OCI-LY3 (cell line): ENCODE data around the gene ACSF3.

Experiments used
- H2AFZ ChIP-seq: fragments of 200-600, 300-600 bp; shearing (Covaris generic); 2 replicates; pipeline ENCODE4 v1.6.0; 2014; ENCODE audit warnings: antibody characterized with exemption, low read depth, low read length
- H3K27ac ChIP-seq: fragments of 200-600, 300-600 bp; sonication (generic); 2 replicates; pipeline ENCODE4 v1.5.1; 2014; ENCODE audit warnings: mild to moderate bottlenecking, low read length, moderate library complexity, mixed read lengths
- H3K27me3 ChIP-seq: fragments of 200-600, 300-600 bp; sonication (generic); 2 replicates; pipeline ENCODE4 v1.6.1; 2014; ENCODE audit warnings: low read depth, low read length, mixed read lengths
- H3K36me3 ChIP-seq: fragments of 200-600, 300-600 bp; sonication (generic); replicated peaks from 2 replicates; pipeline ENCODE3; 2014; ENCODE audit warnings: low read depth, low read length, mixed read lengths
- H3K4me1 ChIP-seq: fragments of 300-600, 200-600 bp; sonication (generic); 2 replicates; pipeline ENCODE4 v1.6.1; 2014; ENCODE audit warnings: low read length, mixed read lengths
- H3K4me2 ChIP-seq: fragments of 200-600, 300-600 bp; sonication (generic); 2 replicates; pipeline ENCODE4 v1.6.1; 2014; ENCODE audit warnings: low read length, mixed read lengths
- H3K4me3 ChIP-seq: fragments of 300-600, 200-600 bp; sonication (generic); 2 replicates; pipeline ENCODE4 v1.5.1; 2014; ENCODE audit warnings: antibody characterized with exemption, mild to moderate bottlenecking, low read length, moderate library complexity
- H3K79me2 ChIP-seq: fragments of 300-600, 200-600 bp; shearing (Covaris generic); 2 replicates; pipeline ENCODE4 v1.6.1; 2014; ENCODE audit warnings: mild to moderate bottlenecking, low read length, mixed read lengths
- H3K9ac ChIP-seq: fragments of 300-600, 200-600 bp; shearing (Covaris generic); 2 replicates; pipeline ENCODE4 v1.6.0; 2014; ENCODE audit warnings: mild to moderate bottlenecking, low read length, moderate library complexity
- H3K9me3 ChIP-seq: fragments of 200-600, 300-600 bp; shearing (Covaris generic); 2 replicates; pipeline ENCODE4 v1.6.1; 2014; ENCODE audit warnings: low read length, mixed read lengths; ENCODE audit not compliant: insufficient read depth
- H4K20me1 ChIP-seq: fragments of 200-600, 300-600 bp; sonication (generic); 2 replicates; pipeline ENCODE4 v1.6.1; 2016; ENCODE audit warnings: low read length, mixed read lengths; ENCODE audit not compliant: insufficient read depth
- EZH2phosphoT487 ChIP-seq: fragments of 200-600 bp; shearing (Covaris generic); IDR thresholded peaks from 2 replicates; pipeline ENCODE4 v1.6.1; 2018; ENCODE audit warnings: antibody characterized with exemption, mixed run types, low read depth
- TF ChIP-seq, protein P1 (sequence below): fragments of 200-600, 300-600 bp; sonication (generic); IDR thresholded peaks from 2 replicates; pipeline ENCODE4 v1.5.1; 2014; ENCODE audit warnings: antibody characterized with exemption, low read length, low read depth

The ACSF3 gene

GRCh38 chr16:89175280-89176146, 81.9 kb downstream of the ACSF3 start:
- Histone ChIP-seq H4K20me1 (no peaks in the 10 kb centered on the region; the same call in 1 of the 2 replicates), H3K36me3 (no peaks in the 10 kb centered on the region), H2AFZ (no peak overlapping the region), H3K27ac (no peak overlapping the region), H3K79me2 (no peaks in the 10 kb centered on the region), H3K4me1 (peaks cover 8% of the 10 kb centered on the region), H3K4me3 (no peak overlapping the region), H3K9ac (no peak overlapping the region), H3K4me2 (no peak overlapping the region), H3K27me3 (peaks cover 27% of the 10 kb centered on the region), H3K9me3 (no peaks in the 10 kb centered on the region)
- TF ChIP-seq, protein P1, sequence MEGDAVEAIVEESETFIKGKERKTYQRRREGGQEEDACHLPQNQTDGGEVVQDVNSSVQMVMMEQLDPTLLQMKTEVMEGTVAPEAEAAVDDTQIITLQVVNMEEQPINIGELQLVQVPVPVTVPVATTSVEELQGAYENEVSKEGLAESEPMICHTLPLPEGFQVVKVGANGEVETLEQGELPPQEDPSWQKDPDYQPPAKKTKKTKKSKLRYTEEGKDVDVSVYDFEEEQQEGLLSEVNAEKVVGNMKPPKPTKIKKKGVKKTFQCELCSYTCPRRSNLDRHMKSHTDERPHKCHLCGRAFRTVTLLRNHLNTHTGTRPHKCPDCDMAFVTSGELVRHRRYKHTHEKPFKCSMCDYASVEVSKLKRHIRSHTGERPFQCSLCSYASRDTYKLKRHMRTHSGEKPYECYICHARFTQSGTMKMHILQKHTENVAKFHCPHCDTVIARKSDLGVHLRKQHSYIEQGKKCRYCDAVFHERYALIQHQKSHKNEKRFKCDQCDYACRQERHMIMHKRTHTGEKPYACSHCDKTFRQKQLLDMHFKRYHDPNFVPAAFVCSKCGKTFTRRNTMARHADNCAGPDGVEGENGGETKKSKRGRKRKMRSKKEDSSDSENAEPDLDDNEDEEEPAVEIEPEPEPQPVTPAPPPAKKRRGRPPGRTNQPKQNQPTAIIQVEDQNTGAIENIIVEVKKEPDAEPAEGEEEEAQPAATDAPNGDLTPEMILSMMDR: no peak
- TF ChIP-seq EZH2phosphoT487: no peak

GRCh38 chr16:89176147-89176690, 82.6 kb downstream of the ACSF3 start:
- Histone ChIP-seq H3K79me2 (no peaks in the 10 kb centered on the region), H3K4me1 (peaks cover 3% of the 10 kb centered on the region; the same call in 1 of the 2 replicates), H3K4me2 (no peak overlapping the region), H3K9ac (no peak overlapping the region), H3K27ac (no peak overlapping the region), H2AFZ (no peak overlapping the region), H4K20me1 (no peaks in the 10 kb centered on the region; the same call in 1 of the 2 replicates), H3K27me3 (peaks cover 23% of the 10 kb centered on the region), H3K36me3 (no peaks in the 10 kb centered on the region), H3K4me3 (no peak overlapping the region), H3K9me3 (no peaks in the 10 kb centered on the region)
- TF ChIP-seq EZH2phosphoT487: no peak
- TF ChIP-seq, protein P1: no peak

DNA sequence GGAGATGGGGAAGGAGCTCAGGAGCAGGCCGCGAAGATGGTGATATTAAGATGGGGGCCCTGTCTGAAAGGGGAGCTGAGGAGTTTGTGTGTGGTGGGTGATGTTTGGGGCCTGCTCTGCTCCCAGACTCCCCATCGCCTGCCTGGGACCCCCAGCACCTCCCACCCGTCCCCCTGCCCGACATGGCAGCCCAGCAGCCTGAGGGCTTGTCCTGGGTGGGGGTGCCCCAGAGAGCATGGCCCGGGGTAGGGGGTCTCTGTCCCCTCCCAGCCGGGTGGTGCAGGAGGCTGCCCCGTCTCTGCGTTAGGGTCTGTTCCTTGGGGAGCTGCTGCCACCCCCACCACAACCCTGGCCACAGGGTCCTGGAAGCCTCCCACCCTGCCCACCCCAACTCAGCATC, 83.1 kb downstream of the ACSF3 start:
- H3K27me3 ChIP-seq: peaks cover 22% of the 10 kb centered on the region
- H3K79me2 ChIP-seq: no peaks in the 10 kb centered on the region
- peaks cover 2% of the 10 kb centered on the region; the same call in 1 of the 2 replicates for H3K4me1 ChIP-seq
- no peak overlapping the region for H3K4me3 ChIP-seq
- no peaks in the 10 kb centered on the region for H3K36me3 ChIP-seq
- no peak overlapping the region for H3K9ac ChIP-seq
- TF ChIP-seq, protein P1: no peak
- no peak for TF ChIP-seq EZH2phosphoT487
- H3K9me3 ChIP-seq: no peaks in the 10 kb centered on the region
- H2AFZ ChIP-seq: no peak overlapping the region
- H3K4me2 ChIP-seq: no peak overlapping the region
- H4K20me1 ChIP-seq: no peaks in the 10 kb centered on the region; the same call in 1 of the 2 replicates
- no peak overlapping the region for H3K27ac ChIP-seq

- H2AFZ ChIP-seq: no peak overlapping the region
- TF ChIP-seq EZH2phosphoT487: no peak
- TF ChIP-seq, protein P1: no peak
- no peak overlapping the region for H3K4me2 ChIP-seq
- no peak overlapping the region for H3K27ac ChIP-seq
- no peaks in the 10 kb centered on the region; the same call in 1 of the 2 replicates for H4K20me1 ChIP-seq
- H3K79me2 ChIP-seq: no peaks in the 10 kb centered on the region
- peaks cover 15% of the 10 kb centered on the region for H3K27me3 ChIP-seq
- no peak overlapping the region for H3K9ac ChIP-seq
- H3K4me3 ChIP-seq: no peak overlapping the region
- H3K36me3 ChIP-seq: no peaks in the 10 kb centered on the region
- H3K9me3 ChIP-seq: no peaks in the 10 kb centered on the region
- H3K4me1 ChIP-seq: no peaks in the 10 kb centered on the region
Measured at GRCh38 chr16:89177501-89177900, 83.8 kb downstream of the ACSF3 start.
